GM19455 (cell line): Measurements from ENCODE around the gene BMP10.

Experiments used
- ATAC-seq: cut with Tn5 transposase; IDR thresholded peaks from one replicate; pipeline ENCODE4 v1.9.1; 2021; ENCODE audit not compliant: unreplicated experiment

Gene BMP10

GRCh38 chr2:68825866-68826265 is 45.3 kb downstream of the BMP10 start:
- ATAC-seq: no peak

- no peak for ATAC-seq
Measured at GRCh38 chr2:68824831-68825230, 46.4 kb downstream of the BMP10 start.

GRCh38 chr2:68822207-68822872 is 48.9 kb downstream of the BMP10 start:
- no peak for ATAC-seq

- ATAC-seq: no peak
Measured at GRCh38 chr2:68819556-68819955, 51.6 kb downstream of the BMP10 start.

- no peak for ATAC-seq
Measured at GRCh38 chr2:68817306-68817705, 53.9 kb downstream of the BMP10 start.
